RPMI7951 (cell line): ENCODE measurements around the gene COL27A1. TPM values are rescaled to one million over a fixed set of nuclear protein-coding genes. Genes with fewer than 3 reads are reported as not detected.

Source experiments
- DNase-seq: peaks from one replicate; pipeline ENCODE4 v3.0.0-alpha.2; 2012; ENCODE audit warnings: low read depth
- total RNA-seq: library from RNA; depleted of rRNA; stranded (reverse); fragments of >200 nt; shearing (Covaris generic); gene quantifications from 2 replicates; pipeline ENCODE4 v1.2.3, GENCODE V29; 2014

The COL27A1 gene
- total RNA-seq, 1 experiment from 2014 or later: 2.8 TPM

GRCh38 chr9:114271556-114272510 is 116.5 kb downstream of the COL27A1 start:
- peak; percentile 39 for DNase-seq

GRCh38 chr9:114272739-114273431 is 117.5 kb downstream of the COL27A1 start:
- DNase-seq: no peak

DNA sequence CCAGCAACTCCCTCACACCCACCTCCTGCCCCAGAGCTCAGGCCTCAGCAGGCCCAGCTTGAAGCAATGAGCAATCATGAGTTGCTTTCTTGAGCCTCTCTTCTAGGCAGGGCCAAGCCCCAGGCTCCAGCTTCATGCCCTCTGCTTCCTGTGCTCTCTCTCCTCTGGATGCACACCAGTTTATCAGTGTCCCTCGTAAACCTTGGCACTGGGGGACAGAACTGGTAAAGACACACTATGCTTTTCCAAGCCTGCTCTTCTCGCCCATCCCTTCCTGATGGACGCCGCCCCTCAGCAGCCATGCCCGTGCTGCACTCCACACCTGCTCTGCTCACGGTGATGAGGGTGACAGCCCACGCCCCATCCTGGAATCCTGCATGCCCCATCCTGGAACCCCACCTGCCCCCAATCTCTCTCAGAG is 118.1 kb downstream of the COL27A1 start:
- no peak for DNase-seq

- DNase-seq: no peak
These were observed 118.9 kb downstream of the COL27A1 start for GRCh38 chr9:114274217-114274616.

GRCh38 chr9:114275246-114276004 is 120.1 kb downstream of the COL27A1 start:
- DNase-seq: peak; percentile 35

GRCh38 chr9:114276908-114277821 is 121.8 kb downstream of the COL27A1 start:
- DNase-seq: peak; percentile 95

GRCh38 chr9:114278356-114278755 is 123.0 kb downstream of the COL27A1 start:
- DNase-seq: no peak

DNA sequence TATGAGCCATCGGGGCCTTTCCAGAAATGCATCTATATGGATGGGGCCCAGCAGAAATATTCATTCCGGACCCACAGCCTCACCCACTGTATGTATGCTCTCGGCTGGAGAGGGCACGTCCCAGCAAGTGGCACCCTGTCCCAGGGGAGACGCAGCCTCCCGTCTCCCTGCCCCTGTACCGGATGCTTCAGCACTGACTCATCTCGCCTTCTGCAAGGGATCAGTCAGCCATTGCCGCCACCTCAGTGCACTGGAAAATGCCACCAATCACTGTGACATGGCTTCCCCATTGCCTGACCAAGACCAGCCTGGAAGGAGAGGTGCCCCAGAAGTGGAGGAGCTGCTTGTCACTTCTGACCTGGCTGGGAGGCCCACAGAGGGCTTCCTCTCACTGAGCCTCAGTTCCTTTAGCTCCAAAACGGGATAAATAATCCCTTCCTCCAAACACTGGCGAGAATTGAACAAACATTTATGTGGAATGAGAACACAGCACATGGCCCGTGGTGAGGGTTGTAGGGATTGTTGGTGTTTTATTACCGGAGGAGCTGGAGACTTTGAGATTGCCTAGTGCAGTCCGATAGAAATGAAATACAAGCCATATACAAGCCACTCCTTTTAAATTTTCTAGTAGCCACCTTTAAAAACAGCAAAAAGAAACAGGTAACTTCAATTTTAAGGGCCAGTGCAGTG is 123.7 kb downstream of the COL27A1 start:
- DNase-seq: peak; percentile 82

GRCh38 chr9:114279693-114280092 is 124.4 kb downstream of the COL27A1 start:
- DNase-seq: no peak

GRCh38 chr9:114280636-114281472 is 125.5 kb downstream of the COL27A1 start:
- DNase-seq: no peak

DNA sequence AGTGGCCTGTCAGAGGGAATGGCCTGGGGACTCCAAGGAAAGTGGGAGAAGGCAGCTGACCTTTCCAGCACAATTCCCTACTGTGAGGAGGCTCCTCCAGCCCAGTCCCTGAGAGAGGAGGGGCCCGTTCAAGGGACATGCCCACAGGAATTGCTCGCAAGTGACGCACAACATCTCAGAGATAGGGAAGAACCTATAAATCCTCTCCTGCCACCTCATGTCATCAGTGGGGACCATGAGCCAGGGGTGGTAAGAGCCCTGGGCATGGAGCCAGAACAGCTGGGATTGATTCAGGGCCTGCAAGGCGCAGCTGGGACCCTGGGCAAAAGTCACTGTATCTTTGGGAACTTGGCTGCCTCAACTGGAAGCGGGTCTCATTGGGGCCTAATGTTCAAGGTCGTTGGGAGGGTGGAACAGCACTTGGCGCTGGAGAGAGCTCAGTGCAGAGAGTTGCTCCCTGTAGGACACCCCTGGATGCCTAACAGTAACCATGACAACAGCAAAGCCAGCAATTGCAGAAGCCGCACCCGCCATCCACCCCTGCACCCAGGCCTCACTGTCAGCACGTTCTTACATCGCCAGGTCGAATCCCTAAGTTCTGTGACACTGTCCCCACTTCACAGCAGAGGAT is 126.3 kb downstream of the COL27A1 start:
- peak; percentile 92 for DNase-seq

GRCh38 chr9:114282104-114282485 is 126.8 kb downstream of the COL27A1 start:
- no peak for DNase-seq

- no peak for DNase-seq
These were observed 127.2 kb downstream of the COL27A1 start for GRCh38 chr9:114282507-114282906.

DNA sequence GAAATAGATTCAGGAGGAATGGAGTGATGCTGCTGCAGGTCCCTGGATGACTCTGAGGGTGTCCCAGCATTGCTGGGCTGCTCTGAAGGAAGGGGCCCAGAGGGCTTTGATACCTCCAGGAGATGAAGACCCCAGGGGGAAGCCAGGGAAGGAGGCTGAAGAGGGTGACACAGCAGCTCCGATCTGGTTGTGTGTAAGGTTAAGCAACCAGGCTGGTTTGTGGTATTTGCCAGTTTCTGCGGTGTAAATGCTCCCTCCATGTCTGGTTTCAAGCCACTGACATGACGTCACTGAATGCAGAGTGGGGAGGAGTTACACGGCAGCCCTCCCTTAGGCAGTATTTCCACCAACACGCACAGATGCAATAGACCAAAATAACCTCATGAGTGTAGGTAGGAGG is 127.6 kb downstream of the COL27A1 start:
- peak; percentile 95 for DNase-seq

DNA sequence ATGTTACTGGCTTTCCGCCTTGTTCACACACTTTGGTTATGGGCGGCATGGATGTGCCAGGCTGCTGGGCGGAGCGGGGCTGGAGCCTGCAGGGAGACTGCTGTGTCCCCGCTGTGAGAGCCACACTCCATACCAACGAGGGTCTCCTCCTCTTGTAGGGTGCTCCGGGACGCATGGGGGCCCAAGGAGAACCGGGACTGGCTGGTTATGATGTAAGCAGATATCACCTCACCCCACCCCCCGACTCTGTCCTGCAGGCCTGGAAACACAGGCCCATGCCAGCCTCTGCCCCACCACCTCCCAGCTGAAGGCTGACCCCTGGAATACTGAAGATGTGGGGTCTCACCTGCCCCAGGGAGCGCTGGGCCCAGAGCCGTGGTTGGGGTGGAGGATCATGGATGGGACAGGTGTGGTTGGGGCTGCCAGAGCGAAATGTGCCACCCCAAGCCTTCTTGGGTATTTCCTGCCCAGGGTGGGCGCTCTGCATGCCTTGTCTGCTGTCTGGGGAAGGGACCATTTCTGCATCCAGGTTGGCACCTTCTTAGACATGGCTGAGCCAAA is 128.3 kb downstream of the COL27A1 start:
- no peak for DNase-seq

- DNase-seq: no peak
These were observed 129.2 kb downstream of the COL27A1 start for GRCh38 chr9:114284316-114285060.

GRCh38 chr9:114285166-114285867 is 130.0 kb downstream of the COL27A1 start:
- peak; percentile 93 for DNase-seq
